Activated CD4-positive, alpha-beta T cell treated with anti-CD3 and anti-CD28 coated beads, Interleukin-2, amount 50 U/mL, for 16 hours (primary cell): Measurements from ENCODE around the gene LCMT2.
"Not testable (repeated sequence)": the region's sequence is repeated elsewhere in the genome, so short reads cannot be mapped to it uniquely, and the experiment has no call there.

ENCODE experiments used
- DNase-seq: peaks from one replicate; pipeline ENCODE4 v3.0.0-alpha.2; 2020

The LCMT2 gene

GRCh38 chr15:43312378-43312777 lies 18.0 kb downstream of the LCMT2 start:
- no peak for DNase-seq

- no peak for DNase-seq
These were observed 28.1 kb downstream of the LCMT2 start, which contains the start of gene TGM7 for GRCh38 chr15:43302205-43302817. TSS of gene TGM7 (minus strand) at chr15:43302255.

GRCh38 chr15:43299884-43300283 lies 30.5 kb downstream of the LCMT2 start:
- DNase-seq, result no peak

GRCh38 chr15:43299411-43299810 lies 31.0 kb downstream of the LCMT2 start:
- DNase-seq, result no peak

DNA sequence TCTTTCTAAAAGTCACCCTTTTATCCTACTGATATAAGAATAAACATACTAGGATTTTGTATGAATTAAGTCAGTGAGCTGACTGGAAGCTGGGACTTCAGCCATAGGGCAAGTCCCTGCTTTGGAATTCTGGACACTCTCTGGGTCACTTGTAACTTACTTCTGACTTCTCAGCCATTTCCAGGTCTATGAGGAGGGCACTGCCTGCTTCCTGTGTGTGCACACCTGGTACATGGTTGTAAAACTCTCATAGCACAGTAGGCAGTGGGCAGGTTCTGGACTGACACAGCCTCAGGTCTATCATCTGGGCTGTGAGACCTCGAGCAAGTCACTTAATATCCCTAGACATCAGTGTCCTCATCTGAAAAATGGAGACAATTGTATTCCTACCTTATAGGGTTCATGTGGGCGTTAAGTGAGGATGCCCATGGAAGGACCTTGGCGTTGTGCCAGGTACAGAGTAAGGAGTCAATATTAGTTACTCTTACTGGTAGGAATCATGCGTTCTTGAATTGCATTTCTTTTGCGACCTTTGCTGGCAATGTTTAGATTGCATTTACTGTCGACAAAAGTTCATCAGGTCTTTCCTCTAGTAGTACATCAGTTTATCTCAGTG lies 36.2 kb downstream of the LCMT2 start:
- DNase-seq, result no peak

- DNase-seq, result no peak
These were observed 36.9 kb downstream of the LCMT2 start for GRCh38 chr15:43293432-43293831.

GRCh38 chr15:43292375-43293078 lies 37.8 kb downstream of the LCMT2 start:
- no peak for DNase-seq

- DNase-seq, result not testable (repeated sequence)
These were observed 40.7 kb downstream of the LCMT2 start for GRCh38 chr15:43289656-43290055.

- no peak for DNase-seq
These were observed 43.1 kb downstream of the LCMT2 start for GRCh38 chr15:43287254-43287653.

DNA sequence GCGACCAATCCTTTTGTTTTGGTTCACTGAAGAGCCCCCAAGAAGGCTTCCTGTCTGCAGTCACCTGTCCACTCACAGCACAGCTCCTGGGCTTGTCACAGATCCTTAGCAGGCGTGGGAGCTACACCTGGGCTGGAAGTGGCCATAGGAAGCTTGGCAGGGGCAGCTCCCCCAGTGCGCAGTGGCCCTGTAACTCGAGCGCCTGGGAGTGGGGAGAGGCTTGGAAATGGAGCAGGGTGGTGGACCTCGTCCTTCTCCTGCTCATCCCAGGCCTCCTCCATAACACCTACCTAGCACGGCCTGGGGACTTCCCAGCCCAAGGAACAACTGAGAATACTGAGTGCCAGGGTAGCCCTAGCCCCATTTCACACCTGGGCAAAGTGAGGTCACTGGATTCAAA lies 44.3 kb downstream of the LCMT2 start:
- no peak for DNase-seq

GRCh38 chr15:43285609-43286037 lies 44.8 kb downstream of the LCMT2 start:
- peak; percentile 73 for DNase-seq

DNA sequence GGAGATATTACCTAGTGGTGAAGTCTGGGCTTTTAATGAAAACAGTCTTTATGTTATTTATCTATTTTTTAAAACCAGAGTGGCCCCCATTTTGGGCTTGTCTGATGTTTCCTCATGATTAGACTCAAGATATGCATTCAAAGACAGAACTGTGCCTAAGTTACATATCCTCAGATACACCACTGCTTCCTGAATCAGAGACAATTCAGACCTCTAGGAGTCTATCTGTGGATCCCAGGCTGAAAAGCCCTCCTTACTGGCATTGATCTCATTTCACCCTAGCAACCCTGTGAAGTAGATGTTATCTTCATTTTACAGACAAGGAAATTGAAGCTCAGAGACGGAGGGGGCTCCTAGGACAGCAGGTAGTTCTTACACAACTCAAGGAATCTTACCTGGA lies 46.8 kb downstream of the LCMT2 start:
- no peak for DNase-seq

DNA sequence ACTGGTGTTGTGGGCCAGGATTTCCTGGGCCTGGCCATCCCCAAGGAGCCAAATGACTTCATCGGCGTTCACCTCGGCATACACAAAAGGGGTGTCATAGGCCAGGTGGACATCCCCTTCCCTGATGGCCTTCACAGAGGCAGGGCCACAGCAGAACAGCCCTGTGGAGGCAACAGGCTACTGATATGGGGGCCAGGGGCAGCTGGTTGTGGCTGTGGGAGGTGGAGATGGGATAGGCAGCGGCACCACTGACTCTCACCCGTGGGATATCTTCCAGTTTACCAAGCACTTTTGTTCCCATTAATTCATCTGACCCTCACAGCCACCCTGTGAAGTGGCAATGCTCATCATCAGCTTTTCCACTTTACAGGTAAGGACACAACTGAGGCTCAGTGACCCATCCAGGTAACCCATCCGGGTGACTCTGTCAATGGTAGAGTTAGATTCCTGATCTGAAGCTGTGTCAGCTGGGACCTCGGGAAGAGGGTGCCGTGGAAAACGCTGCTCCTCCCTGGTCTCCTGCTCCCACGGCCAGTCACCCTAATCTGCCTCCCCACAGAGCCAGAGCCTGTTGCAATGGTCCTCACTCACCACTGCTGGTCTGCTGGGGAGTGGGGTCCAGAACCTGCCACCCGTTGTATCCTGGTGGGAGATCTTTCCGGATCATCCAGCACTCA lies 48.3 kb downstream of the LCMT2 start:
- DNase-seq, result no peak

- DNase-seq, result no peak
These were observed 49.4 kb downstream of the LCMT2 start for GRCh38 chr15:43280996-43281395.

DNA sequence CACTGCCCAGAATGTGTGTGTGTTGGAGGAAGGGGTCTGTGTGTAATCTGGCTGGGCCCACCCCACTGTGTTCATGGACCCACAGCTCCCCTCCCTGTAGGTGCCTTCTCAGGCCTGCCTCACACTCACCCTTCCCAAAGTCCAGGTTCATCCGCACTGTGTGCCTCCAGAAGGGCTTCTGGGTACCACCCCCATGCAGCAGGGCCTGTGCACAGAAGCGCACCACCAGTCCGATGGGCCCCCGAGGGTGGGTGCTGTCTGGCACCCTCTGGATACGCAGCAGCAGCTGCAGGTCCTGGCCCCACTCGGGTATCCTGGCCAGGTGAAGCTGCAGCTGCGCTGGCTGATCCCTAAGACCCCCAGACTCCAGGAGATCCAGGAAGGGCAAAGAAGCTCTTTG lies 50.9 kb downstream of the LCMT2 start:
- no peak for DNase-seq

DNA sequence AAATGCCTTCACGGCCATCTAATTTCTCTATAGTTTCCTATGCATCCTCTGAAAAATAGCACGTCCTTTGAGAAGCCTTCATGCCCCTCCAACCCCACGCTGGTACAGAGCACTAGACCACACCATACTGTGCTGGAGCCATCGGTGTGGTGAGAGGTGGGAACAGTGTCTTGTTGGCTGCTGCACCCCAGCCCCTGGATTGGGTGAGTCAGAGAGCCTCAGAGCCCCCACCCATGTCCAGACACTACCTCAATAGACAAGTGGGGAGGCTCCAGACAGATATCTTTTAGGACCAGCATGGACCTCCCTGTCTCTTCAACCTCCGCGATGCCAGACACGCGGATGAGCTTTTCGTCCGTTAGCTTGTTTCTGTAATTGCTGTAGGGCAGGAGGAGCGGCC lies 51.5 kb downstream of the LCMT2 start:
- DNase-seq, result no peak

DNA sequence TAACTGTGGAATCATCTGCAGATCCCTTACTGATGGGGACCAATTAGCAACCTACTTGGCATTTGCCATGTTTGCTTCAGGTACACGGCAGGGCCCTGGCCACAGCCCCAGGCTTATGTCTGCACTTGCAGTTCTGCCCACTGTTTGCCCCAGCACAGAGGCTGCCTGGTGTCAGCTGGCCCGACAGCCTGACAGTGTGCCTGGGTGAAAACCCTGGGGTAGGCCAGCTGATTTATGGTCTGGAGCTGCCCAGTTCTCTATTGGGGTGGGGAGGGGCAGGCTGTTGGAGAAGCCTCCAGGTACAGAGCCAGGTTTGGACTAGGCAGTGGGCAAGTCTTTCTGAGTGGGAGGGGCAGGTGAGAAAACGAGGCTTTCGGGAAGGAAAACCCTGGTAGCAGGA lies 52.5 kb downstream of the LCMT2 start:
- no peak for DNase-seq

GRCh38 chr15:43277231-43277823 lies 53.0 kb downstream of the LCMT2 start:
- peak; percentile 2 for DNase-seq

- no peak for DNase-seq
These were observed 53.7 kb downstream of the LCMT2 start for GRCh38 chr15:43276563-43277200.

DNA sequence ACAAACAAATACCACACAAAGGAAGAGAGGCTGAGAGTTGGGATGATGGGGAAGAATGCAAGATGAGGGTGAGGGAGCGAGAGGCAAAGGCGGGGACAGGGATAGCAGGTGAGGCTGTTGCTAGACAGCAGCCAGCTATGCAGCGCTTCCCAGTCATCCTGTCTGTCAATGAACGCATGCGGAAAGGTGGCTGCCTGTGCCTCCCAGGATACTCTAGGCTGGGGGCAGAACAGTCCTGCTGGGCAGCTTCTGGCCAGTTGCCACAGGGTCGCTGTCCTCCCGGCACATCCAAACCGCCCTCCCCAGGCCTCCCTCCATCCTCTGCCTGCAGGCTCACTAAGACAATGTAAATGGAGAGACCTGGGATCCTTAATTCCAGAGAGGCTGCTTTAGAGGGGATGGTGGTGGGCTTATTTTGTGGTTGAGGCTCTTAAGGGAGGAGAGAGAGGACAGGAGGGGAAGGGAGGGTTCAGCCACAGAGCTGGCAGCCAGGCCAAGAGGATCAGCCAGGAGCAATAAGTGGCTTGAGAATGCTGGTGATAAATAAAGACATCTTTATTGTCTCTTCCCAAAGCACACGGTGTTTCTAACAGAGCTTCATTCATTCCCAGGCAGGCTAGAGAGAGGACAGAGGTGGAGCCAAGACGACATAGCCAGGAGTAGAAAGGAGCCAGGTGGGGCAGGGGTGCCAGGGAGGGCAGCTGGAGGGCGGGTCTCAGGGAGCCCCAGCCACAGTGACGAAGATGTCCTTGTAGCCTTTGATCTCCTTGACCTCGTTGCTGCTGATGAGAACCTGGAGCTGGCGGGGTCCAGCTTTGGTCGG lies 54.4 kb downstream of the LCMT2 start:
- DNase-seq, result no peak

GRCh38 chr15:43274136-43274535 lies 56.2 kb downstream of the LCMT2 start:
- DNase-seq, result no peak
